DMS53 treated with DMSO at 0.1 percent for 48 hours (cell line): ENCODE measurements around the gene RLN1.
"Not testable (repeated sequence)": the region's sequence is repeated elsewhere in the genome, so short reads cannot be mapped to it uniquely, and the experiment has no call there.

Source experiments
- DNase-seq: peaks from one replicate; lab custom pipeline; 2025; ENCODE audit not compliant: unreplicated experiment; lab: John Stamatoyannopoulos, UW

RLN1 gene, protein sequence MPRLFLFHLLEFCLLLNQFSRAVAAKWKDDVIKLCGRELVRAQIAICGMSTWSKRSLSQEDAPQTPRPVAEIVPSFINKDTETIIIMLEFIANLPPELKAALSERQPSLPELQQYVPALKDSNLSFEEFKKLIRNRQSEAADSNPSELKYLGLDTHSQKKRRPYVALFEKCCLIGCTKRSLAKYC

DNA sequence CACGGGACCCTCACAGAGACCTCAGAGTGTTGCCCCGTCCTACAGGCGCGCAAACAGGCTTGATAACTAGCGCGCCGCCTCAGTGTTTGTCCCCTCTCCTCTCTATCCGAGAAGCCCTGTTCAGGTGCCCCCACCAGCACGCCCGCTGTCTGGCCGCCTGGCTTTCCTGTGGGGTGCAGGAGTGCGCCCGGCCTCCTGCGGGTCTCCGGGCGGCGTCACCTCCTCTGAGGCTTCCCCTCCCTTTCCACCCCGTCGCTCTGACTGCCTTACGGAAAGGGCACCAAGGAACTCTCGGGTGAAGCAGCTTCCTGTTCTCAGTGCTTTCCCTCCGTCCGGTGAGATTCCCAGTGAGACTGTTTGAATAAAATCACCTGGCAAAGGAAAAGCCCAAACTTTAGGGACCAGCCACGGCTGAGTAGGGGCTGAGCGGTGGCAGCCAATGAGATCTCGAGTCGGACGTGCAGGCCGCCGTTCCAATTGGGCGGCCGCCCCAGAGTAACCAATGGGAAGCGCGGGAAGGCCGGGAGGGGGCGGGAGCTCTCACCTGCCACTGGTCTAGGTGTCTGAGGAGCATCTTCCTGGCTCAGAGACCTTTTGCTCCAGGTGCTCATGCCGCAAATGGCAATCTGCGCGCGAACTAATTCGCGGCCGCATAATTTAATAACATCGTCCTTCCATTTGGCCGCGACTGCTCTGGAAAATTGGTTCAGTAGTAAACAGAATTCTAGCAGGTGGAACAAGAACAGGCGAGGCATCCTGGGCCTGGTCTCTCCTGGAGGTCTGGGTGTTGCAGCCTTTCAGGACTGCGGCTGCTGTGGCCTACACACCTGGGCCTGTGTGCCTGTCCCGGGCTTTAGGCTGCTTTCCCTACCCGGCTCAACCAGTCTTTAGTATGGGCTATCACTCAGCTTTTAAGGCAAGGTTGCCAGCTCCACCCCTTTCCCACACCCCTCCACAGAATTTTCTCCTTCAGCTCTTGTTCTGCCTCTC is at the start of gene RLN1:
Gene RLN1, minus strand, starts transcription at position 885 of the 990 bp plus-strand sequence. Its CDS starts 130 bp downstream, at position 755.
- peak; percentile 19 for DNase-seq

DNA sequence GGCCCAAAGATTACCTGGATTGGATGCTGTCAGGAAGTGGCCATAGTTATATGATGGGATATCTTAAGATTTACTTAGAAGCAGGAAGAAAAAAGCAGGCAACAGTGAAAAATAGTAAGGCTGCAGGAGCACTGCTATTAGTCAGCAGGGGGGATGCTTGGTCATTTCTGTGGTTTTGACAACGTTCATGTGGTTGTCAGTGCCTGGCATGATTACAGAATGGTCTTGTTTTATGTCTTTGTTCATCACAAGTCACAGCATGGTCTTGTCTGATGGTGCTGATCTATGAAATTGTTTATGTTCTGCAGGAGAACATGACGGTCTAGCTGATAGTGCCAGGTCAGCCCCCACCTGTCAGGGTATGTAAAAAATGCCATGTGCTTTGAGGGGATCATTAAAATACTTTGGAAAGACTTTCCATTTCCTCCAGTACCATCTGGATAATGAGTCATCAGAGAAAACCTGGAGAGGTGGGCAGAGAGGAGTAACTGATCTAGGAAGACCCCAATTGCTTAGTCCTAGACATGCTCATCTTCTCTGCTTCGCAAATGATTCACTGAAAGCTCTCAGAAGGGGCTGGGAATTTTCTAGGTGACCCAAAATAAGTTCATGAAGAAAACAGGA is 49.5 kb upstream of the RLN1 start:
- DNase-seq = no peak

GRCh38 chr9:5388026-5388819 is 48.5 kb upstream of the RLN1 start:
- DNase-seq = no peak

DNA sequence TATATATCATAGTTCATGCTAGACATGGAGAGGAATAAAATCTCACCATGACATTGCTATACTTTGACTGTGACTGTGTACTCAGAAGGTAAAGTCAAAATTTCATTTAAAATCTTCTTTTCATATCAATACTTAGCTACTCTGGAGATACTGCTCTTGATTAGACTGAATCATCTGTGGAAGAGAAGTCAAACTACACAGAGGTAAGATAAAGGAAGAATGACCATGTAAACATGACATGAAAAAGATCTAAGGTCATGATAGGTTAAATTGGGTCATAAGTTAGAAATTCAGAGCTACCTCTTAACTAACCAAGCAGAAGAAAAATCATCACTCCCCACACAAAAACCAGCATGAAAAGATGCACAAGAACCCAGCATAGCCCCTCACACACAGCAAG is 44.8 kb upstream of the RLN1 start:
- no peak for DNase-seq

DNA sequence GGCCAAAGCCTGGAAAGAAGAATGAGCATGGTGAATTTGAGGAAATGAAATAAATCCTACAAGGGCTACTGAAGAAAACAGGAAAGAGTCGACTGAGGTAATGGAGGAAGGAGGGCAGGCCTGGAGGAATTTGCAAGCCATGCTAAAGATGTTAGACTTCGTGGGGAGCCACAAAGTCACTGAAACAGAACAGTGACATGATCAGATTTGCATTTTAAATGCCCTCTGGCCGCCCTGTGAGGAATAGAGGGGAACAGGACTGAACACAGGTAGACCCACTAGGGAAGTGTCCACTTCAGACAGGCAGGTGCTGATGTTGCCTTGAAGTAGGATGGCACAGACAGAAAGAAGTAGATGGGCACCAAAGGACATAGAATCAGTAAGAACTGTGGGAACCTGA is 42.8 kb upstream of the RLN1 start:
- DNase-seq = no peak

DNA sequence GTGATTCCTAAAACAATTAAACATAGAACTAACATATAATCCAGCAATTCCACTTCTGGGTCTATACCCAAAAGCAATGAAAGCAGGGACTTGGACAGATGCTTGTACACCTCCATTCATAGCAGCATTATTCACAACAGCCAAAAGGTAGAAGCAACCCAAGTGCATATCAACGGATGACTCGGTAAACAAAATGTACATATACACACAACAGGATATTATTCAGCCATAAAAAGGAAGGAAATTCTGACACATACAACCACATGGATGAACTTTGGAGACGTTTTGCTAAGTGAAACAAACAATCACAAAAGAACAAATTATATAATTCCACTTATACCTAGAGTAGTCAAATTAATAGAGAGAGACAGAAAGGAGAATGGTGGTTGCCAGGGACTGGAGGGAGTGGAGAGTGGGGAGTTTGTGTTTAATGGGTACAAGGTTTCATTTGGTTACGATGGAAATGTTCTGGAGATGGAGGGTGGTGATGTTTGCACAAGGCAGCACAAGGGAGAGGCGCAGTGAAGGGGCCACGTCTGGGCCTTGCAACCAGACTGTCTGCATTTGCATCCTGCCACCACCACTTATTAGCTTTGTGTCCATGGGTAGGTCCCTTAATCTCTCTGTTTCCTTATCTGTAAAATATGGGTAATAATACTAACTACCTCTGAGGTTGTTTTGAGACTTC is 36.3 kb upstream of the RLN1 start:
- DNase-seq = no peak

DNA sequence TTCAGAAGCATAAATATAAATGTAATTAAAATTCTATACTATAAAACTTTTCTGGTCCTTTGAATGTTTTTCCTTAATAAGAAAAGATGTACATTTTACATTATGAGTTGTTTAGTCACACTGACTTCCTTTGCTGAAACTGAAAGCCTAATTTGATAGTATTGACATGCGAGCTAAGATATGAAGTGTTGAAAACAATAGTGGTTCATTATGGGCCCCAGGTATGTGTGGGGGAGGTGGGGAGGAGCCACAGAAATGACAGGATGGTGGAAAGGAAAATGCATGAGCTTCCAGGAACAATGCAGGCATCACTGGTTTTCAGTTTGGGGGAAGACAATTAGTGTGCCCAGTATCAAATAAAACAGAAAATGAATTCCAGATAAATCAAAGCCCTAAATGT is 35.4 kb upstream of the RLN1 start:
- no peak for DNase-seq

GRCh38 chr9:5364294-5365024 is 24.8 kb upstream of the RLN1 start:
- DNase-seq = no peak

- no peak for DNase-seq
Observed at GRCh38 chr9:5361326-5362010, 21.8 kb upstream of the RLN1 start.

DNA sequence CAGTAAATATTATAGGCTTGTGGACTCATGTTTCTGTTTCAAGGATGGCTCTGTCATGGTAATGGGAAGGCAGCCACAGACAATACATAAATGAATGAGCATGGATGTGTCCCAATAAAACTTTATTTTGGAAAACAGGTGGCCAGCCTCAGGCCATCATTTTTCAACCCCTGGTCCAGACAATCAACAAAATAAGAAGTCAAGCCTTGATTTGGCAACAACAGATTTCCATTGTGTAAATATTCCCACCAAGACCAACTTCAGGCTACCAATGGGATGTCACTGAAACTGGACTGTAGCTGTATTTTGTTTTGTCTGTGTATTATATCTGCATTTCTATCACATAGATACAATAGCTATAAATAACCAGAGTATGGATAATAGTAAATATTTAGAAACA is 20.7 kb upstream of the RLN1 start:
- DNase-seq = no peak

GRCh38 chr9:5357431-5358105 is 17.9 kb upstream of the RLN1 start:
- no peak for DNase-seq

GRCh38 chr9:5355817-5356216 is 16.1 kb upstream of the RLN1 start:
- DNase-seq = no peak

DNA sequence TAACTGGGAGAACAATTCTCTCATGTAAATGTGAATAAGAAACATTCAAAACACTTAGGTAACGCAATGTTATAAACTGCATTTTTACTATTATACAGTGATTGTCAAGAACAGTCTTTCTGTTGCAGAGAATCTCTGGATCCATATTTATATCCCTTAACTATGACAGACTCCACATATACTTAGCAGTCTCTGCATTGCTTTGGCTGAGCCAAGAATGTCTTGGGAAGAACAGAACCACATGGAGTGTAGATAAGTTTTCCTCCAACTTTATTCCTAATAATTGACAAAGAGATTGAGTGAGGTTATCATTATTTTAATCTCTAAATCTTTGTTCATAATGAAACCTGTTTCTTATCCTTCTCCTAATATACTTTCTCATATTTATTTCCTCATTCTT is 15.6 kb upstream of the RLN1 start:
- DNase-seq = no peak

DNA sequence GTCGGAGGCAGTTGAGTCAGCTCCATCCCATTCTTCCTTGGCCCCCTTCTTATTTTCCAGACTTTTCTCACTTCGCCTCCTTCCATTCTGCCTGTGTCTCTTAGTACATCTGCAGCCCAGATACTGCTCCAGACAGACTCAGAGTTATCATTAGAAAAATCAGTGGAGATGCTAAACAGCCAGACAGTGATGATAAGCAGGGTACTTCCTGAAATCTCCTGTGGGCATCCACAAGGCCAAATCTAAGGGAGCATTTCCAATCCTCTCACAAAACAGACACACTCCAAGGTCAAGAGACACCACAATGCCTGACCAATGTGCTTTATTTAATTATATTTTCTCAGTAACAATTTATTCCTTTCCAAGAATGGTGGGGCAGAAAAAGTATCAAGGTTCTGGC is 14.5 kb upstream of the RLN1 start:
- no peak for DNase-seq

- DNase-seq = no peak
Observed at GRCh38 chr9:5352637-5353248, 13.1 kb upstream of the RLN1 start.

DNA sequence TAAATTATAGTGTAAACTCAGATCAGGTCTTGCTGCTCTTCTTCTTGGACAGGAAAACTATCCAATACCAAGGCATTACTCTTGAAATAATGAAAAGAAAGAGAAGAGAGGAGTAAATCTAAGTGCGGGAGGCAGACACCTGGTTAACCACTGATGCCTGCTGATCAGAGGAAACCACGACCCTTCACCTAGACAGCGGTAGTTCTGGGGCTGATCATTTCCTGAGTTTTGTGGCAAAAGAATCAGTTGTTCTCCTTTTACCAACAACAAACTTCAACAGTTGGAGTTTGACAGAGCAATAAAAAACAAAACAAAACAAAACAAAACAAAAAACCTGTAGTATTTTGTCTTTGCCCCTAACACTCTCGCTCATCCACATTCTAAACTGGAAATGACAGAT is 3.0 kb downstream of the RLN1 start:
- DNase-seq = no peak

- DNase-seq = not testable (repeated sequence)
Observed at GRCh38 chr9:5331276-5331675, 8.4 kb downstream of the RLN1 start.

DNA sequence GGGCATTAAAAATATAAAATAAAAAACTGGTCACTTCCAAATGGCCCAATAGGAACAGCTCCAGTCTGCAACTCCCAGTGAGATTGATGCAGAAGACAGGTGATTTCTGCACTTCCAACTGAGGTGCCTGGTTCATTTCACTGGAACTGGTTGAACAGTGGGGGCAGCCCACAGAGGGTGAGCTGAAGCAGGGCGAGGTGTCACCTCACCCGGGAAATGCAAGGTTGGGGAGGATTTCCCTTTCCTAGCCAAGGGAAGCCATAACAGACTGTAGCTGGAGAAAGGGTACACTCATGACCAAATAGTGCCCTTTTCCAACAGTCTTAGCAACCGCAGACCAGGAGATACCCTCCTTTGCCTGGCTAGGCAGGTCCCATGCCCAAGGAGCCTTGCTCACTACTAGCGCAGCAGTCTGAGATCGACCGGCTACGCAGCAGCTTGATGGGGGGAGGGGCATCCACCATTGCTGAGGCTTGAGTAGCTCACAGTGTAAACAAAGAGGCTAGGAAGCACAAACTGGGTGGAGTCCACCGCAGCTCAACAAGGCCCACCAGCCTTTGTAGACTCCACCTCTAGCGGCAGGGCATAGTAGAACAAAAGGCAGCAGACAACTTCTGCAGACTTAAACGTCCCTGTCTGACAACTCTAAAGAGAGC is 12.7 kb downstream of the RLN1 start:
- DNase-seq = peak; percentile 46
